K562 (cell line): ENCODE data around the gene SCLY. TPM values are rescaled to one million over a fixed set of nuclear protein-coding genes. Genes with fewer than 3 reads are reported as not detected.

Source experiments
- ATAC-seq: fragments of 200-7000 bp; cut with Tn5 transposase; 3 replicates; pipeline ENCODE4 v1.9.1; 2020; ENCODE audit warnings: moderate library complexity
- BruUV-seq: library from RNA; stranded (reverse); fragments of 400-500 nt; replicated peaks from 2 replicates; lab custom pipeline; 2021; lab: Mats Ljungman, UMichigan
- CTCF ChIA-PET: fragments of 300-600 bp; formaldehyde crosslinking; extraction: SDS; loops from one replicate; lab custom pipeline; 2021; ENCODE audit warnings: low intra/inter-chr PET ratio; lab: Yijun Ruan, JAX
- POLR2A ChIA-PET: fragments of 300-600, 350-650 bp; sonication (Branson Sonifier 250); formaldehyde crosslinking; extraction: SDS; loops from one replicate; lab custom pipeline; 2021; ENCODE audit warnings: antibody characterized with exemption, inconsistent platforms; lab: Yijun Ruan, JAX
- DNase-seq, 4 experiments: peaks; one replicate each; pipeline versions ENCODE4 v3.0.0 to v3.0.0-alpha.2; 2011 to 2018; ENCODE audit warnings: low spot score in 3 of 4, mixed read lengths in 3 of 4; ENCODE audit errors: extremely low read depth in 1 of 4
- FAIRE-seq: peaks from 2 replicates; lab custom pipeline; 2011; peaks lifted over from hg19 to GRCh38; lab: Jason Lieb, UNC
- H2AFZ ChIP-seq: 2 replicates; pipeline ENCODE4 v1.6.0; 2011; ENCODE audit warnings: low read depth, low read length, control low read depth, inconsistent platforms
- H3K27ac ChIP-seq: fragments of 200-600 bp; 3 replicates; pipeline ENCODE4 v1.8.0; 2011; ENCODE audit warnings: low read depth, mild to moderate bottlenecking, control low read depth, inconsistent platforms, low read length, moderate library complexity, mixed read lengths; ENCODE audit errors: extremely low read depth
- H3K27me3 ChIP-seq, 2 experiments: fragments of 300-600 bp in 1 of 2; 2 replicates in 1 of 2; 3 replicates in 1 of 2; pipeline versions ENCODE4 v1.6.0 to v1.8.0; 2011; ENCODE audit warnings: inconsistent platforms in 2 of 2, low read length in 2 of 2, mild to moderate bottlenecking in 1 of 2, mixed read lengths in 1 of 2, moderate library complexity in 1 of 2; ENCODE audit not compliant: control insufficient read depth in 2 of 2, insufficient read depth in 2 of 2
- H3K36me3 ChIP-seq: fragments of 300-600 bp; 3 replicates; pipeline ENCODE4 v1.8.0; 2011; ENCODE audit warnings: mild to moderate bottlenecking, low read length, inconsistent platforms; ENCODE audit not compliant: control insufficient read depth, insufficient read depth
- H3K4me1 ChIP-seq, 2 experiments: fragments of 200-600 bp in 1 of 2; replicated peaks in 1 of 2; 2 replicates in 1 of 2; 3 replicates in 1 of 2; pipeline versions ENCODE4 v1.5.1 to v1.8.0; 2011; ENCODE audit warnings: inconsistent platforms in 2 of 2, low read length in 2 of 2, mild to moderate bottlenecking in 1 of 2, mixed read lengths in 1 of 2, moderate library complexity in 1 of 2; ENCODE audit not compliant: control insufficient read depth in 2 of 2, insufficient read depth in 2 of 2
- H3K4me2 ChIP-seq: 2 replicates; pipeline ENCODE4 v1.6.1; 2011; ENCODE audit warnings: low read length, control low read depth, inconsistent platforms, mixed read lengths; ENCODE audit not compliant: insufficient read depth
- H3K4me3 ChIP-seq: fragments of 200-600 bp; sonication (generic), shearing (Covaris generic); 2 replicates; pipeline ENCODE4 v1.5.1; 2016; ENCODE audit warnings: control low read depth, inconsistent platforms
- H3K79me2 ChIP-seq: fragments of 200-600 bp; 3 replicates; pipeline ENCODE4 v1.8.0; 2011; ENCODE audit warnings: low read length, inconsistent platforms; ENCODE audit not compliant: control insufficient read depth, insufficient read depth
- H3K9ac ChIP-seq, 2 experiments: 2 replicates each; pipeline versions ENCODE4 v1.6.0 to v1.6.1; 2011; ENCODE audit warnings: low read depth in 2 of 2, low read length in 2 of 2, control low read depth in 1 of 2, inconsistent platforms in 1 of 2, mild to moderate bottlenecking in 1 of 2, mixed read lengths in 1 of 2; ENCODE audit not compliant: insufficient read depth in 1 of 2
- H3K9me1 ChIP-seq: one replicate; pipeline ENCODE4 v1.6.0; 2011; ENCODE audit warnings: inconsistent platforms, mild to moderate bottlenecking, low read length, moderate library complexity; ENCODE audit not compliant: control insufficient read depth, insufficient read depth
- H3K9me3 ChIP-seq: replicated peaks from 2 replicates; pipeline ENCODE4 v1.5.1; 2011; ENCODE audit warnings: low read depth, low read length, inconsistent platforms; ENCODE audit not compliant: control insufficient read depth, insufficient read depth
- H4K20me1 ChIP-seq: replicated peaks from 2 replicates; pipeline ENCODE4 v1.6.1; 2011; ENCODE audit warnings: low read length, inconsistent platforms, mixed read lengths; ENCODE audit not compliant: control insufficient read depth, insufficient read depth
- DACH1 ChIP-seq: fragments of 450-650 bp; IDR thresholded peaks from 2 replicates; pipeline ENCODE4 v1.6.1; 2018; ENCODE audit not compliant: partially characterized antibody
- PPARD ChIP-seq: fragments of 250-450 bp; sonication (Bioruptor Pico); IDR thresholded peaks from 2 replicates; pipeline ENCODE4 v1.8.0; 2022; ENCODE audit warnings: inconsistent platforms, mild to moderate bottlenecking, moderate library complexity
- RCOR1 ChIP-seq, 2 experiments: IDR thresholded peaks; 2 replicates each; pipeline ENCODE4 v1.6.1; 2012; ENCODE audit warnings: low read depth in 2 of 2, low read length in 2 of 2, borderline replicate concordance in 1 of 2, improper control_type of control experiment in 1 of 2
- SFPQ ChIP-seq: fragments of 200-400 bp; formaldehyde crosslinking; IDR thresholded peaks from 2 replicates; pipeline ENCODE4 v1.6.1; 2017; ENCODE audit warnings: mild to moderate bottlenecking, low read depth, low read length, moderate library complexity
- TARDBP ChIP-seq: fragments of 450-650 bp; IDR thresholded peaks from 2 replicates; pipeline ENCODE4 v1.6.1; 2016
- TSC22D4 ChIP-seq: fragments of 450-650 bp; IDR thresholded peaks from 2 replicates; pipeline ENCODE4 v1.6.1; 2016; ENCODE audit warnings: missing genetic modification characterization, missing biosample characterization, control low read depth
- ZFX ChIP-seq: sonication (generic); formaldehyde crosslinking; IDR thresholded peaks from 2 replicates; pipeline ENCODE4 v1.8.0; 2022; ENCODE audit warnings: mild to moderate bottlenecking, missing genetic modification reagents, moderate library complexity
- ZMIZ1 ChIP-seq, 2 experiments: fragments of 150-350 bp in 1 of 2; IDR thresholded peaks; 2 replicates each; pipeline ENCODE4 v1.6.1; 2012 to 2016; ENCODE audit warnings: low read depth in 2 of 2, low read length in 2 of 2, mild to moderate bottlenecking in 1 of 2, moderate library complexity in 1 of 2
- ZNF239 ChIP-seq: fragments of 250-450 bp; sonication (Bioruptor Pico); IDR thresholded peaks from 2 replicates; pipeline ENCODE4 v1.4.0; 2020; ENCODE audit warnings: mild to moderate bottlenecking
- ZNF431 ChIP-seq: sonication (generic); formaldehyde crosslinking; IDR thresholded peaks from 2 replicates; pipeline ENCODE4 v1.8.0; 2022; ENCODE audit warnings: mild to moderate bottlenecking, missing genetic modification reagents
- ZNF511 ChIP-seq: sonication (generic); formaldehyde crosslinking; IDR thresholded peaks from 2 replicates; pipeline ENCODE4 v1.8.0; 2022; ENCODE audit warnings: mild to moderate bottlenecking, missing genetic modification reagents
- WGBS: fragments of 100-300 bp; shearing (Covaris generic); methylation state at CpG from one replicate; pipeline ENCODE4 v1.1.6; 2016; ENCODE audit warnings: low coverage, mixed read lengths; ENCODE audit not compliant: insufficient coverage; ENCODE audit errors: missing lambda C conversion rate; 5-methylcytosine and 5-hydroxymethylcytosine counted together
- in situ Hi-C: fragments of 300-500 bp; cut with MboI; formaldehyde crosslinking; loops from 4 replicates; pipeline ENCODE4 v1.15.0; 2018; ENCODE audit warnings: inconsistent platforms, mixed read lengths
- intact Hi-C: fragments of 100-400 bp; cut with micrococcal nuclease; formaldehyde crosslinking; loops from 2 replicates; pipeline ENCODE4 v1.14.2; 2022
- polyA plus RNA-seq, 8 experiments: library from polyadenylated mRNA; depleted of rRNA in 4 of 8; stranded (reverse) in 5 of 8; unstranded in 3 of 8; fragments of >200 nt; fragmentation: Nextera tagmentation in 2 of 8; fragmentation: Illumina TruSeq in 1 of 8; extraction: Ambion mirVana in 2 of 8; extraction: Trizol in 1 of 8; gene quantifications; 2 replicates each; pipeline versions ENCODE4 v1.2.1 to v1.2.3, GENCODE V29; 2011 to 2014; ENCODE audit warnings: inconsistent platforms in 1 of 8, missing spikeins in 1 of 8
- total RNA-seq, 7 experiments: library from RNA; depleted of rRNA in 6 of 7; stranded (reverse); fragments of >200 nt in 6 of 7; fragmentation: Illumina TruSeq in 2 of 7; extraction: Trizol in 2 of 7; gene quantifications; 2 replicates each; pipeline versions ENCODE4 v1.2.1 to v1.2.3, GENCODE V29; 2011 to 2021; ENCODE audit warnings: low replicate concordance in 1 of 7

The SCLY gene
- total and polyA plus RNA-seq, 9 of the 15 experiments (the other 6 are each of a cell fraction or from before 2014, with no cell fraction given), result 2.6 to 32.2 (median 21.1) TPM

- WGBS, result 30% methylated on average over 21 of the region's 60 CpGs
- peaks cover 6 to 60% of the 10 kb centered on the region in 2 experiments; a peak in 4 of 5 replicates for H3K4me1 ChIP-seq
- FAIRE-seq, result no peak
Measured at GRCh38 chr2:238140721-238141540, 80.1 kb downstream of the SCLY start.

More at GRCh38 chr2:238140721-238141540, 80.1 kb downstream of the SCLY start:
- no peak for DNase-seq
- Histone ChIP-seq H3K36me3 (no peaks in the 10 kb centered on the region), H2AFZ (no peak overlapping the region), H3K9me1 (no peaks in the 10 kb centered on the region), H3K9ac (no peak overlapping the region), H3K27me3 (peaks cover 0 to 5% of the 10 kb centered on the region in 2 experiments; a peak in 2 of 5 replicates), H4K20me1 (peaks cover 2% of the 10 kb centered on the region; the same call in 1 of the 2 replicates), H3K4me2 (no peak overlapping the region), H3K4me3 (no peak overlapping the region), H3K79me2 (no peaks in the 10 kb centered on the region), H3K9me3 (no peaks in the 10 kb centered on the region)
- POLR2A ChIA-PET, result no interaction called here
- no TSS peak for BruUV-seq
- CTCF ChIA-PET, result interaction anchor here (1.0 to 1.1 kb wide), 2 partner anchors 282 to 285 kb away, joined by 3 read pairs; no protein-coding TSS in a partner anchor
- in situ Hi-C loops, result no loop called here
- ATAC-seq, result no peak
- TF ChIP-seq DACH1 (no peak), ZNF431 (CRISPR knock-in tag) (no peak), TARDBP (no peak), ZNF511 (CRISPR knock-in tag) (no peak), ZMIZ1 (IDR thresholded peaks at IDR 0.05; ENCODE audit: low read depth in 2 of 2, low read length in 2 of 2) (no peak), PPARD (CRISPR knock-in tag) (no peak), SFPQ (no peak), RCOR1 (IDR thresholded peaks at IDR 0.05; ENCODE audit: borderline replicate concordance in 1 of 2, low read depth in 2 of 2, low read length in 2 of 2) (no peak), ZFX (CRISPR knock-in tag) (no peak), ZNF239 (CRISPR knock-in tag) (no peak), TSC22D4 (tag) (no peak)
- TF ChIP-seq, all 486 proteins: peak for 0
- intact Hi-C loops, result no loop called here
- no peak overlapping the region for H3K27ac ChIP-seq
